ENCODE data around the gene KRTAP4-3. TPM values are rescaled to one million over a fixed set of nuclear protein-coding genes. Genes with fewer than 3 reads are reported as not detected.
"Not testable (repeated sequence)": the region's sequence is repeated elsewhere in the genome, so short reads cannot be mapped to it uniquely, and the experiment has no call there.

Gene KRTAP4-3
- total RNA-seq, 2 donors from 2014 or later: not detected

- Histone ChIP-seq H3K4me1 (replicated peaks) (no peaks in the 10 kb centered on the region), H3K9me3 (no peaks in the 10 kb centered on the region), H3K36me3 (no peaks in the 10 kb centered on the region), H3K27ac (no peak overlapping the region), H3K4me3 (no peak overlapping the region), H3K27me3 (replicated peaks; ENCODE audit: insufficient read depth) (no peaks in the 10 kb centered on the region)
- 51% methylated on average over 1 of the region's 1 CpG for WGBS
- DNase-seq (ENCODE audit: low spot score): no peak
- no peak for TF ChIP-seq POLR2AphosphoS5 (IDR thresholded peaks at IDR 0.05)
- TF ChIP-seq POLR2A (IDR thresholded peaks at IDR 0.05): no peak
- no peak for TF ChIP-seq CTCF (IDR thresholded peaks at IDR 0.05)
- intact Hi-C loops (cut with DNase I): no loop called here
These were observed 28.0 kb upstream of the KRTAP4-3 start for GRCh38 chr17:41196068-41196467.

GRCh38 chr17:41190328-41190727 is 22.3 kb upstream of the KRTAP4-3 start:
- Histone ChIP-seq H3K27ac (no peak overlapping the region), H3K9me3 (no peaks in the 10 kb centered on the region), H3K4me3 (no peak overlapping the region), H3K36me3 (no peaks in the 10 kb centered on the region), H3K4me1 (replicated peaks) (no peaks in the 10 kb centered on the region), H3K27me3 (replicated peaks; ENCODE audit: insufficient read depth) (no peaks in the 10 kb centered on the region)
- TF ChIP-seq POLR2AphosphoS5 (IDR thresholded peaks at IDR 0.05) (no peak), POLR2A (IDR thresholded peaks at IDR 0.05) (no peak), CTCF (IDR thresholded peaks at IDR 0.05) (no peak)
- intact Hi-C loops (cut with DNase I): no loop called here
- DNase-seq (ENCODE audit: low spot score): no peak
- WGBS: 92% methylated on average over 3 of the region's 3 CpGs

GRCh38 chr17:41189837-41190318 is 21.9 kb upstream of the KRTAP4-3 start, which contains the start of gene KRTAP9-1:
Gene KRTAP9-1 (plus strand): TSS chr17:41189887. CDS start chr17:41189887, 0 bp downstream.
- WGBS: 62% methylated on average over 1 of the region's 1 CpG
- H3K27ac ChIP-seq; H3K27me3 ChIP-seq (replicated peaks; ENCODE audit: insufficient read depth); intact Hi-C loops (cut with DNase I); H3K4me1 ChIP-seq (replicated peaks); H3K36me3 ChIP-seq; H3K9me3 ChIP-seq; H3K4me3 ChIP-seq; DNase-seq (ENCODE audit: low spot score): not testable (repeated sequence)

GRCh38 chr17:41186872-41187271 is 18.9 kb upstream of the KRTAP4-3 start:
- Histone ChIP-seq H3K36me3 (no peaks in the 10 kb centered on the region), H3K27me3 (replicated peaks; ENCODE audit: insufficient read depth) (no peaks in the 10 kb centered on the region), H3K4me1 (replicated peaks) (no peaks in the 10 kb centered on the region), H3K27ac (no peak overlapping the region), H3K9me3 (no peaks in the 10 kb centered on the region), H3K4me3 (no peak overlapping the region)
- WGBS: 80% methylated on average over 2 of the region's 2 CpGs
- TF ChIP-seq POLR2AphosphoS5 (IDR thresholded peaks at IDR 0.05) (no peak), POLR2A (IDR thresholded peaks at IDR 0.05) (no peak), CTCF (IDR thresholded peaks at IDR 0.05) (no peak)
- no peak for DNase-seq (ENCODE audit: low spot score)
- intact Hi-C loops (cut with DNase I): no loop called here

- Histone ChIP-seq H3K9me3 (no peaks in the 10 kb centered on the region), H3K4me1 (replicated peaks) (no peaks in the 10 kb centered on the region), H3K27ac (no peak overlapping the region), H3K36me3 (no peaks in the 10 kb centered on the region), H3K4me3 (no peak overlapping the region), H3K27me3 (replicated peaks; ENCODE audit: insufficient read depth) (no peaks in the 10 kb centered on the region)
- intact Hi-C loops (cut with DNase I): no loop called here
- WGBS: 57% methylated on average over 1 of the region's 1 CpG
- no peak for DNase-seq (ENCODE audit: low spot score)
- TF ChIP-seq CTCF (IDR thresholded peaks at IDR 0.05) (no peak), POLR2AphosphoS5 (IDR thresholded peaks at IDR 0.05) (no peak), POLR2A (IDR thresholded peaks at IDR 0.05) (no peak)
These were observed 17.0 kb upstream of the KRTAP4-3 start for GRCh38 chr17:41185001-41185400.
